ENCODE measurements around the gene SESN3. TPM values are rescaled to one million over a fixed set of nuclear protein-coding genes. Genes with fewer than 3 reads are reported as not detected.

The SESN3 gene
- total RNA-seq, 1 experiment from 2014 or later: 34.9 TPM

DNA sequence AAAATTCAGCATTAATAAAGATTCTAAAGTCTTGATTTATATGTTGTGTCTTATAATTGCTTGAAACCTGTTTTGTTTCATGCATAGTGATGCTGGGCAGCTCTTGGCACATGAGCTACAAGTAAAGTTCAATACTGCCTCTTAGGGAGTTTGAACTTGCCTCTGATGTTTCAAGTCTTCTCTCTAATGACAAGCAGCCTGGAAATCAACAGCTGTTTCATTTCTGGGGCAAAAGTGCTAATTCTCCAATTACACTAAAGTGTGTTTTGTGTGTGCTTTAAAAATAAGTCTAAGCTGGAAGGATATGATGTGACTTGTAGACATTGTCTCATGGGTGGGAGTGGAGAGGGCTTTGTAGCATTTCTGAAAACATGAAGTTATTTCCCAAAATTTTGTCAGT lies 23.7 kb upstream of the SESN3 start:
- peak overlapping the region; percentile 20; the same call in 1 of the 2 replicates for H3K4me3 Mint-ChIP-seq
- peak overlapping the region; percentile 94 for H3K27ac Mint-ChIP-seq
- ATAC-seq (no peak), DNase-seq (ENCODE audit: low spot score) (no peak)
- no peaks in the 10 kb centered on the region for H3K9me3 Mint-ChIP-seq
- CTCF ChIA-PET: interaction anchor here (0.7 to 2.2 kb wide), 6 partner anchors 9 to 451 kb away, joined by 3 to 9 read pairs (median 4); no protein-coding TSS in a partner anchor
- peaks cover 71% of the 10 kb centered on the region for H3K4me1 Mint-ChIP-seq
- no peaks in the 10 kb centered on the region for H3K36me3 Mint-ChIP-seq
- no peak for TF ChIP-seq ZNF532 (CRISPR knock-in tag; IDR thresholded peaks at IDR 0.05; ENCODE audit: borderline replicate concordance)
- TF ChIP-seq, protein P1, sequence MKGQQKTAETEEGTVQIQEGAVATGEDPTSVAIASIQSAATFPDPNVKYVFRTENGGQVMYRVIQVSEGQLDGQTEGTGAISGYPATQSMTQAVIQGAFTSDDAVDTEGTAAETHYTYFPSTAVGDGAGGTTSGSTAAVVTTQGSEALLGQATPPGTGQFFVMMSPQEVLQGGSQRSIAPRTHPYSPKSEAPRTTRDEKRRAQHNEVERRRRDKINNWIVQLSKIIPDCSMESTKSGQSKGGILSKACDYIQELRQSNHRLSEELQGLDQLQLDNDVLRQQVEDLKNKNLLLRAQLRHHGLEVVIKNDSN (CRISPR knock-in tag; IDR thresholded peaks at IDR 0.05): no peak
- TF ChIP-seq, protein P2, sequence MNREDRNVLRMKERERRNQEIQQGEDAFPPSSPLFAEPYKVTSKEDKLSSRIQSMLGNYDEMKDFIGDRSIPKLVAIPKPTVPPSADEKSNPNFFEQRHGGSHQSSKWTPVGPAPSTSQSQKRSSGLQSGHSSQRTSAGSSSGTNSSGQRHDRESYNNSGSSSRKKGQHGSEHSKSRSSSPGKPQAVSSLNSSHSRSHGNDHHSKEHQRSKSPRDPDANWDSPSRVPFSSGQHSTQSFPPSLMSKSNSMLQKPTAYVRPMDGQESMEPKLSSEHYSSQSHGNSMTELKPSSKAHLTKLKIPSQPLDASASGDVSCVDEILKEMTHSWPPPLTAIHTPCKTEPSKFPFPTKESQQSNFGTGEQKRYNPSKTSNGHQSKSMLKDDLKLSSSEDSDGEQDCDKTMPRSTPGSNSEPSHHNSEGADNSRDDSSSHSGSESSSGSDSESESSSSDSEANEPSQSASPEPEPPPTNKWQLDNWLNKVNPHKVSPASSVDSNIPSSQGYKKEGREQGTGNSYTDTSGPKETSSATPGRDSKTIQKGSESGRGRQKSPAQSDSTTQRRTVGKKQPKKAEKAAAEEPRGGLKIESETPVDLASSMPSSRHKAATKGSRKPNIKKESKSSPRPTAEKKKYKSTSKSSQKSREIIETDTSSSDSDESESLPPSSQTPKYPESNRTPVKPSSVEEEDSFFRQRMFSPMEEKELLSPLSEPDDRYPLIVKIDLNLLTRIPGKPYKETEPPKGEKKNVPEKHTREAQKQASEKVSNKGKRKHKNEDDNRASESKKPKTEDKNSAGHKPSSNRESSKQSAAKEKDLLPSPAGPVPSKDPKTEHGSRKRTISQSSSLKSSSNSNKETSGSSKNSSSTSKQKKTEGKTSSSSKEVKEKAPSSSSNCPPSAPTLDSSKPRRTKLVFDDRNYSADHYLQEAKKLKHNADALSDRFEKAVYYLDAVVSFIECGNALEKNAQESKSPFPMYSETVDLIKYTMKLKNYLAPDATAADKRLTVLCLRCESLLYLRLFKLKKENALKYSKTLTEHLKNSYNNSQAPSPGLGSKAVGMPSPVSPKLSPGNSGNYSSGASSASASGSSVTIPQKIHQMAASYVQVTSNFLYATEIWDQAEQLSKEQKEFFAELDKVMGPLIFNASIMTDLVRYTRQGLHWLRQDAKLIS (CRISPR knock-in tag; IDR thresholded peaks at IDR 0.05; ENCODE audit: borderline replicate concordance): no peak
- TF ChIP-seq GRHL2 (CRISPR knock-in tag; IDR thresholded peaks at IDR 0.05; ENCODE audit: insufficient replicate concordance, severe bottlenecking): no peak
- TF ChIP-seq, protein P3, sequence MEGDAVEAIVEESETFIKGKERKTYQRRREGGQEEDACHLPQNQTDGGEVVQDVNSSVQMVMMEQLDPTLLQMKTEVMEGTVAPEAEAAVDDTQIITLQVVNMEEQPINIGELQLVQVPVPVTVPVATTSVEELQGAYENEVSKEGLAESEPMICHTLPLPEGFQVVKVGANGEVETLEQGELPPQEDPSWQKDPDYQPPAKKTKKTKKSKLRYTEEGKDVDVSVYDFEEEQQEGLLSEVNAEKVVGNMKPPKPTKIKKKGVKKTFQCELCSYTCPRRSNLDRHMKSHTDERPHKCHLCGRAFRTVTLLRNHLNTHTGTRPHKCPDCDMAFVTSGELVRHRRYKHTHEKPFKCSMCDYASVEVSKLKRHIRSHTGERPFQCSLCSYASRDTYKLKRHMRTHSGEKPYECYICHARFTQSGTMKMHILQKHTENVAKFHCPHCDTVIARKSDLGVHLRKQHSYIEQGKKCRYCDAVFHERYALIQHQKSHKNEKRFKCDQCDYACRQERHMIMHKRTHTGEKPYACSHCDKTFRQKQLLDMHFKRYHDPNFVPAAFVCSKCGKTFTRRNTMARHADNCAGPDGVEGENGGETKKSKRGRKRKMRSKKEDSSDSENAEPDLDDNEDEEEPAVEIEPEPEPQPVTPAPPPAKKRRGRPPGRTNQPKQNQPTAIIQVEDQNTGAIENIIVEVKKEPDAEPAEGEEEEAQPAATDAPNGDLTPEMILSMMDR (IDR thresholded peaks at IDR 0.05): no peak
- TF ChIP-seq ZNF263 (CRISPR knock-in tag; IDR thresholded peaks at IDR 0.05; ENCODE audit: low read depth): no peak
- no peak for TF ChIP-seq TP53 (CRISPR knock-in tag; IDR thresholded peaks at IDR 0.05)
- no peak for TF ChIP-seq ZMAT4 (CRISPR knock-in tag; IDR thresholded peaks at IDR 0.05)
- no peak for TF ChIP-seq RORB (CRISPR knock-in tag; IDR thresholded peaks at IDR 0.05)
- no peak for TF ChIP-seq CDX4 (CRISPR knock-in tag; IDR thresholded peaks at IDR 0.05; ENCODE audit: borderline replicate concordance)
- no peak for TF ChIP-seq HMGA2 (CRISPR knock-in tag; IDR thresholded peaks at IDR 0.05)
- TF ChIP-seq ESRRA (CRISPR knock-in tag; IDR thresholded peaks at IDR 0.05; ENCODE audit: borderline replicate concordance): no peak
- TF ChIP-seq, protein P4, sequence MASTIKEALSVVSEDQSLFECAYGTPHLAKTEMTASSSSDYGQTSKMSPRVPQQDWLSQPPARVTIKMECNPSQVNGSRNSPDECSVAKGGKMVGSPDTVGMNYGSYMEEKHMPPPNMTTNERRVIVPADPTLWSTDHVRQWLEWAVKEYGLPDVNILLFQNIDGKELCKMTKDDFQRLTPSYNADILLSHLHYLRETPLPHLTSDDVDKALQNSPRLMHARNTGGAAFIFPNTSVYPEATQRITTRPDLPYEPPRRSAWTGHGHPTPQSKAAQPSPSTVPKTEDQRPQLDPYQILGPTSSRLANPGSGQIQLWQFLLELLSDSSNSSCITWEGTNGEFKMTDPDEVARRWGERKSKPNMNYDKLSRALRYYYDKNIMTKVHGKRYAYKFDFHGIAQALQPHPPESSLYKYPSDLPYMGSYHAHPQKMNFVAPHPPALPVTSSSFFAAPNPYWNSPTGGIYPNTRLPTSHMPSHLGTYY (CRISPR knock-in tag; IDR thresholded peaks at IDR 0.05): no peak
- POLR2A ChIA-PET: interaction anchor here (1.0 to 2.2 kb wide), 3 partner anchors 22 to 25 kb away, joined by 3 to 11 read pairs (median 5); partner anchors contain the start of gene SESN3
- H3K27me3 Mint-ChIP-seq (ENCODE audit: low read depth): no peaks in the 10 kb centered on the region

Data from WTC11 (cell line).